Nephron (organoid): Measurements from ENCODE around the gene ZNF366.
"Not testable (repeated sequence)": the region's sequence is repeated elsewhere in the genome, so short reads cannot be mapped to it uniquely, and the experiment has no call there.

Experiments used
- H3K27ac Mint-ChIP-seq, 3 experiments: 2 replicates each; pipeline ENCODE4 v1.8.0; 2020; ENCODE audit warnings: mixed read lengths in 3 of 3, mild to moderate bottlenecking in 2 of 3, moderate library complexity in 1 of 3
- H3K27me3 Mint-ChIP-seq: 2 replicates; pipeline ENCODE4 v1.8.0; 2021; ENCODE audit warnings: low read depth, mild to moderate bottlenecking, moderate library complexity, mixed read lengths
- H3K36me3 Mint-ChIP-seq: 2 replicates; pipeline ENCODE4 v1.8.0; 2020; ENCODE audit warnings: low read depth, mixed read lengths
- H3K4me1 Mint-ChIP-seq: 2 replicates; pipeline ENCODE4 v1.8.0; 2020; ENCODE audit warnings: mixed read lengths
- H3K4me3 Mint-ChIP-seq, 3 experiments: 2 replicates each; pipeline ENCODE4 v1.8.0; 2020; ENCODE audit warnings: mild to moderate bottlenecking in 3 of 3, mixed read lengths in 3 of 3, moderate library complexity in 2 of 3
- H3K9me3 Mint-ChIP-seq: 2 replicates; pipeline ENCODE4 v1.8.0; 2020; ENCODE audit warnings: mixed read lengths
- CTCF ChIP-seq, 3 experiments: fragments of 200-600 bp; sonication (generic); IDR thresholded peaks; one replicate each; pipeline ENCODE4 v1.5.0; 2021; ENCODE audit warnings: antibody characterized with exemption in 3 of 3; ENCODE audit not compliant: unreplicated experiment in 3 of 3

Gene ZNF366

GRCh38 chr5:72407541-72407940, 99.7 kb downstream of the ZNF366 start:
- Mint-ChIP-seq H3K27me3 (peaks cover 5% of the 10 kb centered on the region), H3K9me3 (peaks cover 8% of the 10 kb centered on the region), H3K4me1 (no peaks in the 10 kb centered on the region), H3K36me3 (no peaks in the 10 kb centered on the region), H3K27ac (no peak overlapping the region), H3K4me3 (no peak overlapping the region)
- TF ChIP-seq CTCF (IDR thresholded peaks at IDR 0.05; ENCODE audit: unreplicated experiment in 3 of 3) = no peak

GRCh38 chr5:72407078-72407477, 100.1 kb downstream of the ZNF366 start:
- Mint-ChIP-seq H3K9me3 (peaks cover 11% of the 10 kb centered on the region), H3K36me3 (no peaks in the 10 kb centered on the region), H3K27me3 (peaks cover 5% of the 10 kb centered on the region), H3K27ac (no peak overlapping the region), H3K4me3 (no peak overlapping the region), H3K4me1 (no peaks in the 10 kb centered on the region)
- TF ChIP-seq CTCF (IDR thresholded peaks at IDR 0.05; ENCODE audit: unreplicated experiment in 3 of 3) = no peak

GRCh38 chr5:72404771-72405170, 102.4 kb downstream of the ZNF366 start:
- not testable (repeated sequence) for H3K27ac Mint-ChIP-seq, H3K36me3 Mint-ChIP-seq, H3K4me1 Mint-ChIP-seq, H3K4me3 Mint-ChIP-seq
- Mint-ChIP-seq H3K27me3 (peaks cover 11% of the 10 kb centered on the region), H3K9me3 (peaks cover 24% of the 10 kb centered on the region)

GRCh38 chr5:72402959-72403628, 104.1 kb downstream of the ZNF366 start:
- Mint-ChIP-seq H3K36me3 (no peaks in the 10 kb centered on the region), H3K4me3 (no peak overlapping the region), H3K9me3 (peaks cover 27% of the 10 kb centered on the region), H3K27ac (no peak overlapping the region), H3K27me3 (peaks cover 11% of the 10 kb centered on the region), H3K4me1 (no peaks in the 10 kb centered on the region)
- peak in 1 of 3 experiments; percentile 19 for TF ChIP-seq CTCF (IDR thresholded peaks at IDR 0.05; ENCODE audit: unreplicated experiment in 3 of 3)

GRCh38 chr5:72402381-72402890, 104.8 kb downstream of the ZNF366 start:
- peaks cover 11% of the 10 kb centered on the region for H3K27me3 Mint-ChIP-seq
- H3K27ac Mint-ChIP-seq = no peak overlapping the region
- H3K4me3 Mint-ChIP-seq = no peak overlapping the region
- peaks cover 27% of the 10 kb centered on the region for H3K9me3 Mint-ChIP-seq
- H3K36me3 Mint-ChIP-seq = no peaks in the 10 kb centered on the region
- TF ChIP-seq CTCF (IDR thresholded peaks at IDR 0.05; ENCODE audit: unreplicated experiment in 3 of 3) = no peak
- H3K4me1 Mint-ChIP-seq = no peaks in the 10 kb centered on the region

GRCh38 chr5:72400950-72401349, 106.3 kb downstream of the ZNF366 start:
- Mint-ChIP-seq H3K9me3 (peaks cover 27% of the 10 kb centered on the region), H3K27me3 (peaks cover 11% of the 10 kb centered on the region), H3K4me1 (no peaks in the 10 kb centered on the region), H3K27ac (no peak overlapping the region), H3K36me3 (no peaks in the 10 kb centered on the region), H3K4me3 (no peak overlapping the region)
- TF ChIP-seq CTCF (IDR thresholded peaks at IDR 0.05; ENCODE audit: unreplicated experiment in 3 of 3) = no peak
